GM18873 (cell line): Measurements from ENCODE around the gene FGD3.

Source experiments
- ATAC-seq: cut with Tn5 transposase; IDR thresholded peaks from one replicate; pipeline ENCODE4 v1.9.1; 2021; ENCODE audit warnings: mild to moderate bottlenecking, moderate library complexity, moderate number of reproducible peaks; ENCODE audit not compliant: unreplicated experiment, low FRiP score

The FGD3 gene

DNA sequence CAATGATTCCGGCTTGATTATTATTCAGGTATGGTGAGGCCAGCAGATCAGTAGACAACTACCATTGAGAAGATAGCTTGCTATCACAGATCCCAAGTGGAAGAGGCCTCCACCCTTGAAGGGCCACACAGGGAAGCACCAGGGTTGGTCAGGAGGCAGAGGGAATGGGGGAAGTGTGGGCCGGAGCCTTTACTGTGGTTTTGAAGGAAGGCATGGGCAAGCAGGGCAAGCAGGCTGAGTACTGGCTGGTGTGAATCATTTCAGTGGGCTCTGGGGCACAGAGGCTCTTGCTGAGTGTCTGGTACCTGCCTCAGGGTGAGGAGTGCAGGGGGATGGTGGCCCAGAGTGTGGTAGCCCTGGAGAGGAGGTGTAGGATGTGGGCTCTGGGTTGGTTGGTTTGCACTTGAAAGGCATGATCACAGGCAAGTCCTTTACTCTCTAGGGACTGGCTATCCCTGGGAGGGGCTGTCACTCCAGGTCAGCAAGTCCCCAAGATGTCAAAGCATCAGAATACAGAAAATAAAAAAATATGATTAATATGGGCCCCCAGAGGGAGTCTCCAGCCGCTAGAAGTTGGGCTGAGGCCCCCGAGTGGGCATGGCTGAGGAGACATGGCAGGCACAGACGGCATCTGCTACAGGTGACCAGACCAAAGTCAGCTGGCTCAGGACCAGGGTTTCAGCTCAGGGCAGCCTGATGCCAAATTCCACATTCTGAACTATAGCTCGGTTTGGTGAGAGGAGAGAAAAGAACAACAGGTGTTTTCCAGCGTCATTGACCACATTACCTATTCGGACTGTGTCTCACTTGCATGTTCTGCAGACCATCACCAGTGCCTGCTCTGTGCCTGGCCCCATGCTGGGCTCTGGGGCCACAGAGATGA, 101.5 kb downstream of the FGD3 start:
- ATAC-seq, result no peak

DNA sequence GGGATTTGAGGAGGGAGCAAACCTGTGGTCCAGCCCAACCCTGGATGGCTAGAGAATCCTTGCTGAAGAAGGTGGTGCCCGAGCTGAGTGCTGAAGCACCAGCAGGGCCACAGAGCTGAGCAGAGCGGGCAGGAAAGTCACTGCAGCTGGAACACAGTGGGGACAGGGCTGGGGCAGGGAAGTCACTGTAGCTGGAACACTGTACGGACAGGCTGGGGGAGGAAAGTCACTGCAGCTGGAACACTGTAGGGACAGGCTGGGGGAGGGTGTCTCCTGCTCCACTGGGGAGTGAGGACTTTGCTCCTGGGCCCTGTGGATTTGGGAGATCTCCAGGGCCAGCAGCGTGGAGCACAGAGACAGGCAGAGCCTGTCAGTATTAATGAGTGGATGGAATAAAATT, 102.2 kb downstream of the FGD3 start:
- ATAC-seq, result no peak

DNA sequence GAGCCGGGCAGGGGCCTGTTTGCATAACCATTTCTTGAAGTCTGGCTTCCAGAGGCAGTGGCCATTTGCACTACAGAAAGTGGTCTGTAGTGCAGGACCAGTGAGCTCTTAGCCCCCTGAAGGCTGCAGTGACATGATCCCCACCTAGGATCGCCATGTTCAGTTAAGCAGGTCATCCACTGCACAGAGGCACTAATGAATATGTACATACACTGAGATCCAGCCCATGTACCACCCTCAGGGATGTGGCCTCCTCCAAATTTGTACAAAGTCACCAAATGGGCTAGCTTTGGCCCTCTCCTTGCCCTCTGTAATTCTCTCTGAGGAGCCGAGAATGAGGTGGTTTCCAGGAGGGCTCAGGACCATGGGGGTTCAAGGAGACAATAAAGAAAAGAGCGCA, 102.9 kb downstream of the FGD3 start:
- no peak for ATAC-seq

DNA sequence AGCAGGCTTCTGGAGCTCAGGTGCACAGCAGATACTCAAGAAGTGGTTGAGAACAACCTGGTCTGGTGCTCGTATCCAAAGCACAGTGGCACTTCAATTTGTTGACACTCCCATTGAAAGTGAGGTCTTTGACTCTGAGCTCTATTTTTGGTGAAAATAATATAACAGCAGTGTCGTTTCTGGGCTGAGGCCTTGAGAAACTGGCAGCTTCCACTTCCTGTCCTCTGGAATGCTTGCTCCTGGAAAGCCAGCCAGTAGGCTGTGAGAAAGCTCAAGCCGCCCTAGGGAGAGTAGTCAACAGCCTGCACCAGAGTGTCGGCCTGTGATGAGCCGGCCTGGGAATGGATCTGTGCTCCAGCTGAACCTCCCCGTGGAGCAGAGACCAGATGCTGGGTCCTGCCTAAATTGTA, 104.4 kb downstream of the FGD3 start:
- no peak for ATAC-seq

DNA sequence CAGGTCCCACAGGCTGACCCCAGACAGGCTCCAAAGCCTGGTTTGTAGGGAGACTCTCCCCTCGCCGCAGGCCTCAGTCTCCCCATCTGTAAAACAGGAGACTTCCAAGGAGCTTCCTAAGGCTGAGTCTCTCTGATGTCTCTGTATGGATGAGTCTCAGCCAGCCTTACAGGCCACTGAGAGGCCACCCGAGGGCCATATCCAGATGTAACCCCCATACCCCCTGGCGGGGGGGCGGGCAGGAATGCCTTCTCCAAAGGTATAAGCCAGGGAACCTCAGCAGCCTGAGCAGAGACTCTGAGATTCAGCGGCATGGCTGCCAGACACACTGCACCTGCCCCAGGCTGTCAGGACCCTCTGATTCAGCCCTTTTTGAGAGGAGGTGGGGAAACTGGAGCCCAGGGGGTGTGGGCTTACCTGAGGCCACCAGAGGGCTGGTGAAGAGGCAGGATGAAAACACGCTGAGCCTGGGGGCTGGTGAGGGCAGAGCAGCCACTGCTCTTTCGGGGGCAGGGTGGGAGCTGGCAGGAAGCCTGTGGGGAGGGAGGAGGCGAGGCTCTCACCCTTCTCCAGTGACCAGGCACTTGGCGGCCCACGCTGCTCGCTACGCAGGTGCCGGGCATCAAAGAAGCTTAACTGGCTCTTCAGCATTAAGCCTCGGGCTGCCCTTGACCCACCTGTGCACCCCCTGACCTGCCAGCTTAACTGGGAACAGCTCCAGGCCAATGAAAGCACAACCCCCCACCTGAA, 105.6 kb downstream of the FGD3 start:
- ATAC-seq, result no peak

DNA sequence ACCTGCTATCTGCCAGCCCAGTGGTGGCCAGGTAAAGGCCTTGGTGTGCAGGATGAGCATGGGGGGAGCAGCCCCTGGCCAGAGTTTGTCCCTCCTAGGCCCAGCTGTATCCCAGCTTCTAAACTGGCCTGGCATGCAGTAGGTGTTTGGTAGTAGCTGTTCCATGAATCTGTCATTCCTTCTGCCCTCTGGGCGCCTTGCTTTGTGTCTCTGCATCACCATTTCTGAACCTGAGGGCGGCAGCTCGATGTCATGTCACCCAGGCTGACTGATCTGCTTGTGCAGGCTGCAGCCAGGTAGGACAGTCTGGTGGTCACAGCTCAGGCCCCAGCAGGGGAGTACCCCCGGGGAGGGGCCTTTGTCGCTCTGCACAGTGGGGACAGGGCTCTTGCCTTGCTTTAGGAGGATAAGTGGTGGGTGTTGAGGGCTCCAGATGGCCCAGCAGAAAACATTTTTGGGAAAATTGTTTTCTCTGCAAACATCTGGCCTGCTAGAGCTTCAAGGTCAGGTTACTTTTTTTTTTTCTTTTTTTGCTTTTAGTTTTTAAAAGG, 106.5 kb downstream of the FGD3 start:
- no peak for ATAC-seq

DNA sequence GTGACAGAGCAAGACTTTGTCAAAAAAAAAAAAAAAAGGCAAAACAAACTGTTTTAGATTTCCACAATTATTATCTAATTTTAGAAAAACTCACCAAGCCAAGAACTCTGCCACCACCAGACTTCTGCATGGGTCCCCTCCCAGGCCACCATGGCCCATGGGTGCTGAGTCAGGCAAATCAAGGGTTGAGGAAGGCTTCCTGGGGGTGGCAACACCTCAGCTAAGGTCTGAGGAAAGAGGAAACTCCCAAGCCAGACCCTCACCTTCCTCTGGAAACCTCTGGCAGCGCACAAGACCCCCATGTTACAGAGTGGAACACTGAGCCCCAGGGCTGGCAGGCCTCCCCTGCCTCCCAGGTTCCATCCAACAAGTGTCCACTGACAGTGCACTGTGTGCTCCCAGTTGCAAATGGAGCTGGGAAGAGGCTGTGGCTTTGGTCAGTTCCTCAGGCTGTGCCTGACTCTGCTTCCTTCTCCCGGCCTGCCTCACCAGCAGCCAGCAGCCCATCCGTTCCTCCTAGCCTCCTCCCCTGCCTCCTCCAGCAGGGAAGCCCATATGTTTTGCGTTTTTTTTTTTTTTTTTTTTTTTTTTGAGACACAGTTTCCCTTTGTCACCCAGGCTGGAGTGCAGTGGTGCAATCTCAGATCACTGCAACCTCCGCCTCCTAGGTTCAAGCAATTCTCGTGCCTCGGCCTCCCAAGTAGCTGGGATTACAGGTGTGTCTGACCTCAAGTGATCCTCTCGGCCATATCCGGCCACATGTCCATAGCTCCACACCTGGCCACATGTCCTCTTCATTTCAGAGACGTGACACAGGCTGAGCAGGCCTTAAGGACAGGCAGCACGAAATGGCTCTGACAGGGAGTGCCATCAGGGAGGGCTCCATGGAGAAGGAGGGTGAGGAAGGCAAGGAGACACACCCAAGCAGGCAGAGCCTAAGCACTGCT, 107.7 kb downstream of the FGD3 start:
- ATAC-seq, result no peak

DNA sequence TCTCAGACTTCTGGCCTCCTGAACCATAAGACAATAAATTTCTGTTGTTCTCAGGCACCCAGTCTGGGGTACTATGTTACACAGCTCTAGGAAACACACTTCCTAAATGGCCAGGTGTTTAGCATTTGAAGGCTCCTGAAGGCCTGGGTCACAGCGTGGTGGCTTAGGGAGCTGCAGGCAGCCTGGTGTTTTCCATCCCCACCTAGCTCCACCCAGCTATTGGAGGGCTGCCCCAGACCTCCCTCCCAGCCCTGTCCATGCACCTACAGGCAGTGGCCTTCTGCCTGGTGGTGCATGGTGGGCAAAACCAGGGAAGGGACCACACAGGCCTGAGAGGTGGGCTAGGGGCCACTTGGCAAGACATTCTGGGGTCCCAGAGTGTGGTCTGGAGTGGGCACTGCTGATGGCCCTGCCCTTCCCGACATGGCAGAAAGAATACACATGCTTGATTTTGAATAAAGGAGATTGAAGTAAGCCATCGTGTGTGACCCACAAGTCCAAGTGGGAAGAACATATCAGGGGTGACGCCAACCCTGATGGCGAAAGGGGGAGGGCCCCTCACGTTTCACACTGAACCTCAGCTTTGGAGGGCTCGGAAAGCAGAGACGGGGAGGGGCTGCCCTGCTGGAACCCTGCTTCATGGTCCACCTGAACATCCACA, 109.8 kb downstream of the FGD3 start:
- ATAC-seq, result no peak

DNA sequence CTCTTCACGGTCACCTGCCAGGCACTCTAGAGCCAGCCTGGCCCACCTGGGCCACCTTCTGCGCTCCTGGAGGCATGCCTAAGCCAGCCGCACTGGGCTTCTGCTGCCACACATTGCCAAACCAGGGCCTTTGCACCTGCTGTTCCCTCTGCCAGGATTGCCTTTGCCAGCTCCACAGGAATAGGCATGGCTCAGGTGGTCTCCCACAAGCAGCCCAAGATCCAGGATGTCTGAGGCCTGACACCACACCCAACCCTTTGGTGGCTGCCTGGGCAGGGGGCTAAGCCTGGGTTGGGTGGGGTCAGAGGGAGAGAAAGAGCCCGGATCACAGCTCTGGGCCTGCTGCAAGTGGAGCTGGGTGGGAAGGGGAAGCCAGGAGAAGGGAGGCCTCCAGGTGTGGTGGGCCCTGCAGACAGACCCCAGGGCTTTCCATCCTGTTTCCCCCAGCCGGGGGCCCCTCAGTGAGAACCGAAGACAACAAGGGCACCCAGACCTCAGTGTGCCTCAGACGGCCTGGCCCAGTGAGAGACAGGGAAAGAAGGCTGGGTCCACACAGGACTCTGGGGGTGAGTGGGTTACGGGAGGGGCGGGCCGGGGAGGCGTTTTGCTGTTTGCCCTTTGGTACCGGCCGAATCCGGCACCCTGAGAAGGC, 110.5 kb downstream of the FGD3 start:
- no peak for ATAC-seq

DNA sequence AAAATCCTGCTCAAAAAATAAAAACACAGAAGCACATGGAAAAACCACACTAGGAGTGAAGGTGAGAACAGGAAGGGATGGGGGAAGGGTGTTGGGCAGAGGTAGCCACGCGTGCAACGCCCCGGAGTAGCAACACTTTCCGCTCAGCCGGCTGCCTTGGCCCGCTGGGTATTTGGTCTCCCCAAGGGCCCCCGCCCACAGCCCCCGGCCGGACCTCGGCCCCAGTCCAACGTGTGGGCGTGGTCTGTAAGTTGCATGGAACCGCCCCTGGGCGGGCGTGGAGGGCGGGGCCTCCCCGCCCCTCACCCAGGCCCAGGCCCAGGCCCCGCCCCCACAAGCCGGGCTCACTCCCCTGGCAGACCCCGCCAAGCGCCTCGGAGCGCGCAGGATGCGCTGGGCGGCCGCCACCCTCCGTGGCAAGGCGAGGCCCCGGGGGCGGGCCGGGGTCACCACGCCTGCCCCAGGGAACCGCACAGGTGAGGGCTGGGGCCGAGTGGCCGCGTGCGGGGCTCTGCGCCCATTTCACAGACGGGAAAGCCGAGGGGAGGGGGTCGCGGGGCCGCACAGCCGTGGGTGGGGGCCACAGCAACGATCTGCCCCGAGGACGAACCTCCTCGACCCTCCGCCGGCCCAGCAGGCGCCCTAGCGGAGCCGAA, 111.2 kb downstream of the FGD3 start, which contains the start of gene SUSD3:
Gene SUSD3 (plus strand): TSS at position 347 of the 656 bp plus-strand sequence. CDS start 42 bp downstream, at position 389.
- peak; percentile 37 for ATAC-seq

DNA sequence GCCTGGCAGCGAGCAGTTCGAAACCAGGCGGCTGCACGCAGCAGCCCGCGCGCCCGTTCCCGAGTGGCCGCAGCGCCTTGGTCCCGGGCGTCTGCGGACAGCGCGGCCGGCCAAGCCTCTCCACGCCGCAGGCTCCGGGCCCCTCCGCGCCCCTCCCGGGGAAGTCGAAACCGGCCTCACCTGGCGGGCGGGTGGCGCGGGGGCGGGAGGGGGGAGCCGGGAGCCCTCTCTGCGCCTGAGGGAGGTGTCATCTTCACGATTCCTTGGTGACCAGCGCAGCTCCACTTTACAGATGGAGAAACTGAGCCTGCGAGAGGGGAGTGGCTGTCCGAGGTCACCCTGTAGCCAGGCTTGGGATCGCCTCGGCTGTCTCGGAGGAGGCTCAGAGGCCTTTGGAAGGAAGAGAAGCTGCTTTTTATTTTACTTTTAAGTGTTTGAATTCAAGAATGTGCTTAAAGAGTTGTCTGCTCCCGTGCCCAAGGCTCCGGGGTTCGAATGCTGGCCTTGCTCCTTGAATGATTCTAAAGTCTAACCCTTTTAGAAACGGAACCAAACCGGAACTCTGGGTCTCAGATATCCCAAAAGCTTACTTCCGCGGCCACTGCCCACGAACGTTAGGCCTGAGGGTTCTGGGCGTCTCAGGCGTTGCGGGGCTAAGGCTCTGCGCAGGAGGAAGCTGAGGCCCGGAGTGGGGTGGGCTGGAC, 111.8 kb downstream of the FGD3 start:
- ATAC-seq, result no peak

DNA sequence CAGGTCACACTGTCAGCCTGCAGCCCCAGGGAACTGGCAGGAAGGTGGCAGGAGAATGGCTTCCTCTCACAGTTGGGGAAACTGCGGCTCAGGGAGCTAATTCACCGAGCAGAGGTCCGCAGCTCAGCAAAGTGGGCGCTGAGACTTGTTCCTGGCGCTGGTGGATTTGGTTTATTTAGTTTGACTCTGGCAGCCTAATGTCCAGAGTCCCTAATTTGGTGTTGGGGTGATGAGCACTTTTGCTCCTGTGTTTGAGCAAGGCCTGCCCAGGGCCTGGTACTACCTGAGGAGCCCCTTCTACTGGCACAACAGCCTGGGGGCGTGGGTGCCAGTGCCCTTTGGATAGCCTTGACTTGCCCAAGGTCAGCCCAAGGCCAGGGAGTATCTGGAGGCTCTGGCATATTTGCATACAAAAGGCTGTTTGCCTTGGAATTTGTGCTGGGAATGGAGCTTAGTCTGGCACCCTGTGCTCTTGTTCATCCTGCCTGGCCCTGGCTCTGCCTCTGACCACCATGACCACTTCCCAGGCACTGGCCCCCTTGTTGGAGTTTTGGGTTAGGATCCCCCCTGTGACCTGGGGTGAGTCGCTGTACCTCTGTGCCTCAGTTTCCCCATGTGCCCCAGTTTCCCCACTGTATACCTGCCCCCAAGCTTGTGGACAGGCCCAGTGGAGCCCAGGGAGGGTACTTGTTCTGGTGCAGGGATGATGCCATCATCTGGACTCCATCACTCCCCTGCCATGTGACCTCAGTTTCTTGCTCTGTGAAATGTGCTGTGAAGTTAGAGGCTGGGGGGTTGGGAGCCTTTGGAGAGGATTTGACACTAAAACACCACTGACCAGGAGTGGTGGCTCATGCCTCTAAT, 112.6 kb downstream of the FGD3 start:
- ATAC-seq, result no peak

DNA sequence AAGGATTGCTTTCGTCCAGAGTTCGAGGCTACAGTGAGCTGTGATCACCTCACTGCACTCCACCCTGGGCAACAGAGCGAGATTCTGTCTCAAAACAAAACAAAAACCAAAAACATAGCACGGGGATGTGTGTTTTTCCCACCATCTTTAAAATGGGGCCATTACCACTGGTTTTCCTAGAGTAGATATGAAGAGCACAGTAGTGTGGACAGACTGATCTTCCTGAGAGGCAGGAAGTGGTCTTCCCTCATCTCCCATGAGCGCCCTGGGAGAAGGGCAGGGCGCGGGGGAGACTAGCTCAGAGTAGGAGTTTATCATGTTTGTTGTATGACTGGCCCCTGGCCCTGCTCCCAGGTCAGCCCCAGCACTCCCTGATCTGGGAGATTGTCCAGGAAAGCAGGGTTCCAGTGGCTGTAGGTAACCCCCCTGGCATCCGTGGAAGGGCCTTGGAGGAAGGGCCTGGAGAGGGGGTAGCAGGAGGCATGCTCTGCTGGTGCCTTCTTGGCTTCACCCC, 113.5 kb downstream of the FGD3 start:
- ATAC-seq, result no peak

DNA sequence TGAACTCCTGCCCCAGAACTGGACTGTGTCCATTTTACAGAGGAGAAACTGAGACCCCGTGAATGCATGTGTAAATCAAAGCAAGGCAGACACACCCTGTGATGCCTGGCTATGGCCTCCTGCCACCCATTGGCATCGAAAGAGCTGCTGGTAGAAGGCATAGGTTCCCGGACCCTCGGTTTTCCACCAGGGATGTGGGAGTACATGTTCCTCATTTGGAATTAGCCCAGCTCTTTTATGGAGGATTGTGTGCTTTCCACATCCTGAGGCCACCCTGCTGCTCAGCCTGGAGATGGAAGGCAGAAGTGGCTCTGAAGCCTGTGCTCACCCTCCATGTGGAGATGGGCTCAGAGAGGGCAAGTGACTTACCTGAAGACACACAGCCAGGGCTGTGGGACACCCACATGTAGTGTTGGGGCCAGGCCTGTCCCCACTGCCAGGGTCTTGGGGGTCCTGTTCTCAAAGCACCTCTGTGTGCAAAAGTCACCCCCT, 114.0 kb downstream of the FGD3 start:
- no peak for ATAC-seq

DNA sequence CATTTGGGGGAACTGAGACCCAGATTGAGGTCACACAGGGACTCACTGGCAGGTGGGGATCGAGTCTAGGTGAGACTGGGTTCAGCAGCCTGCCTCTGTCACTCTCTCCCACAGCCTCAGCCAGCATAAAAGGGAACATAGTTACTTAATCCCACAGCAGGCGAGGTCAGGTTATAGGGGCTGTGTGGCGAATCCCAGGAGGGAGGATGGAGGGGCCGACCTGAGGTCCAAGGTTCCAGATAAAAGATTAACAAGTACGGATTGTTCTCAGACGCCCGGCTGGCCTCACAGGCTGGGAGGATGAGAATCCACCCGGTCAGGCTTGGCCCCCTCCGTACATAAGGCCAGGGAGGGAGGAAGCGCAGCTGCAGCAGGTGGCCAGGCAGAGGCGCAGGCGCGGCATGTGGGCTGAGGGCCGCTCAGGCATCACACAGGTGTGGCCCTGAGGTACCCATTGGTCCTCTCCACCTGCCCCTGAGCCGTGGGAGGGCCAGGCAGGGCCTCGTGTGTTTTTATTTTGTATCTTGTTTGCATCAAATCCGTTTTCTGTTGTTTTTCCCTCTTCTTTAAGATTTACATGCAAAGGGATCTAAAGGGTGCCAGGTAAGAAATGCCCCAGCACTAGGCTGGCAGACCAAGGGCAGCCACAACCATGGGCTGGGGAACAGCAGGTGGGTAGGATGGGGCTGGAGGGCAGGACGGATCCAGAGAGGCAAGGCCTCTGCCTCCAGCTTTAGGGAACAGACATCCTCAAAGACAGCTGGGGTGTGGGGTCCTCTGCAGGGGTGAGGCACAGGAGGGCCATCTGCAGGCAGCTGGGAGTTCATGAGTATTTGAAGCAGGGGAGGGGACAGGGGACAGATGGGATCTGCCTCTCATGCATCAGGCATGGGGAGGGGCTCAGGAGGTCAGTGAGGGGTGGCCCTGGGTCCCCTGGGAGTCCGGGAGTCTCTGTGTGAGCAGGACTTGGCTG, 114.8 kb downstream of the FGD3 start:
- no peak for ATAC-seq
